Esophagus muscularis mucosa (tissue), 4 donors: ENCODE data around the gene TESK2. TPM values are rescaled to one million over a fixed set of nuclear protein-coding genes. Genes with fewer than 3 reads are reported as not detected.
A peak's percentile ranks its signal among the peaks of the same experiment; 100 is the strongest.

ENCODE experiments used
- DNase-seq: peaks from one replicate; pipeline ENCODE4 v3.0.0-alpha.2; 2017; ENCODE audit errors: extremely low spot score
- H3K27ac ChIP-seq, 4 donors: fragments of 200-600 bp; sonication (generic); replicated peaks in 1 of 4; 1 replicate in 3 of 4; 2 replicates in 1 of 4; pipeline ENCODE4 v1.5.1; 2016 to 2019; ENCODE audit warnings: mild to moderate bottlenecking in 1 of 4
- H3K27me3 ChIP-seq, 4 donors: fragments of 200-600 bp; sonication (generic); one replicate each; pipeline versions ENCODE4 v1.5.1 to v1.6.0; 2016 to 2019
- H3K36me3 ChIP-seq, 4 donors: fragments of 200-600 bp; sonication (generic); one replicate each; pipeline ENCODE4 v1.5.1; 2016 to 2019
- H3K4me1 ChIP-seq, 4 donors: fragments of 200-600 bp; sonication (generic); one replicate each; pipeline ENCODE4 v1.5.1; 2016 to 2019
- H3K4me3 ChIP-seq, 4 donors: fragments of 200-600 bp; sonication (generic); 1 replicate in 2 of 4; 2 replicates in 2 of 4; pipeline ENCODE4 v1.5.1; 2016 to 2019; ENCODE audit warnings: mild to moderate bottlenecking in 4 of 4, moderate library complexity in 1 of 4
- H3K9me3 ChIP-seq, 4 donors: fragments of 200-600 bp; sonication (generic); 1 replicate in 3 of 4; 2 replicates in 1 of 4; pipeline ENCODE4 v1.5.1; 2016 to 2019
- CTCF ChIP-seq, 3 experiments: fragments of 200-600 bp in 2 of 3; fragments of 450-650 bp in 1 of 3; sonication (generic) in 2 of 3; IDR thresholded peaks; one replicate each; pipeline ENCODE4 v1.5.1; 2017 to 2019; ENCODE audit warnings: antibody characterized with exemption in 3 of 3, mild to moderate bottlenecking in 2 of 3, moderate library complexity in 1 of 3
- EP300 ChIP-seq: sonication (generic); formaldehyde crosslinking; IDR thresholded peaks from one replicate; pipeline ENCODE4 v1.6.1; 2017; ENCODE audit warnings: antibody characterized with exemption
- POLR2A ChIP-seq: fragments of 450-650 bp; IDR thresholded peaks from one replicate; pipeline ENCODE4 v1.6.1; 2017; ENCODE audit warnings: antibody characterized with exemption, moderate library complexity, mild to moderate bottlenecking, low read depth
- POLR2AphosphoS5 ChIP-seq, 2 donors: sonication (generic); formaldehyde crosslinking; IDR thresholded peaks; one replicate each; pipeline ENCODE4 v1.6.1; 2017; ENCODE audit warnings: antibody characterized with exemption in 2 of 2
- WGBS: methylation state at CpG from one replicate; pipeline ENCODE4 v1.1.5; 2018; 5-methylcytosine and 5-hydroxymethylcytosine counted together
- intact Hi-C: fragments of 100-400 bp; cut with DNase I; formaldehyde crosslinking; loops from one replicate; pipeline ENCODE4 v1.15.1; 2023
- total RNA-seq, 4 donors: library from RNA; depleted of rRNA; stranded (reverse); fragments of >200 nt; gene quantifications; one replicate each; pipeline versions ENCODE4 v1.1.0 to v1.2.1, GENCODE V29; 2016

The TESK2 gene
- total RNA-seq, 4 donors from 2014 or later, result 3.3 to 6.5 (median 4.8) TPM

- Histone ChIP-seq H3K27ac (no peak overlapping the region), H3K36me3 (peaks cover 19 to 46% (median 43%) of the 10 kb centered on the region in 4 donors), H3K4me3 (no peak overlapping the region), H3K4me1 (peaks cover 33 to 46% (median 44%) of the 10 kb centered on the region in 4 donors), H3K9me3 (no peaks in the 10 kb centered on the region), H3K27me3 (no peaks in the 10 kb centered on the region)
- TF ChIP-seq POLR2AphosphoS5 (IDR thresholded peaks at IDR 0.05), result no peak
- TF ChIP-seq EP300, result no peak
- no peak for TF ChIP-seq CTCF (IDR thresholded peaks at IDR 0.05)
- TF ChIP-seq POLR2A, result no peak
- intact Hi-C loops, result no loop called here
- DNase-seq, result no peak
- 86% methylated on average over 12 of the region's 13 CpGs for WGBS
These were observed 145.9 kb downstream of the TESK2 start for GRCh38 chr1:45345014-45345413.

GRCh38 chr1:45344499-45344898, 146.5 kb downstream of the TESK2 start:
- no peak for TF ChIP-seq EP300
- TF ChIP-seq POLR2A, result no peak
- no peak for TF ChIP-seq CTCF (IDR thresholded peaks at IDR 0.05)
- no peak for TF ChIP-seq POLR2AphosphoS5 (IDR thresholded peaks at IDR 0.05)
- DNase-seq, result no peak
- H3K27ac ChIP-seq, result no peak overlapping the region
- peaks cover 19 to 46% (median 43%) of the 10 kb centered on the region in 4 donors for H3K36me3 ChIP-seq
- WGBS, result 100% methylated on average over 2 of the region's 2 CpGs
- no peak overlapping the region for H3K4me3 ChIP-seq
- peaks cover 32 to 43% (median 41%) of the 10 kb centered on the region in 4 donors for H3K4me1 ChIP-seq
- intact Hi-C loops, result no loop called here
- no peaks in the 10 kb centered on the region for H3K27me3 ChIP-seq
- H3K9me3 ChIP-seq, result no peaks in the 10 kb centered on the region

- peak overlapping the region; percentile 93 to 97 (median 95) for H3K27ac ChIP-seq
These were observed 150.0 kb downstream of the TESK2 start for GRCh38 chr1:45340816-45341466.

GRCh38 chr1:45339789-45340558, 151.0 kb downstream of the TESK2 start, which contains the start of the genes MUTYH and TOE1:
TSS of gene MUTYH (minus strand) at chr1:45340440. CDS start at chr1:45334505, 5,935 bp downstream.
TSS of gene TOE1 (plus strand) at chr1:45340170. CDS start at chr1:45340253, 83 bp downstream.
- peak within 1 kb of the TSS; percentile 74 to 91 (median 82) for H3K4me3 ChIP-seq
- TF ChIP-seq EP300 (no peak), POLR2A (no peak), CTCF (IDR thresholded peaks at IDR 0.05) (peak in 1 of 3 experiments; percentile 7), POLR2AphosphoS5 (IDR thresholded peaks at IDR 0.05) (peak; percentile 73 to 88)
- H3K27me3 ChIP-seq, result no peaks in the 10 kb centered on the region
- intact Hi-C loops, result loop anchor here (5.0 kb wide), 1 partner anchor 38 kb away; no protein-coding TSS in a partner anchor
- H3K27ac ChIP-seq, result peak within 1 kb of the TSS; percentile 93 to 97 (median 95)
- peak; percentile 96 for DNase-seq
- under 1% methylated on average over 35 of the region's 70 CpGs for WGBS
- H3K4me1 ChIP-seq, result peaks cover 21 to 37% (median 29%) of the 10 kb centered on the region in 4 donors
- no peaks in the 10 kb centered on the region for H3K9me3 ChIP-seq
- peaks cover 19 to 35% (median 33%) of the 10 kb centered on the region in 4 donors for H3K36me3 ChIP-seq

More at GRCh38 chr1:45340816-45341466, 150.0 kb downstream of the TESK2 start:
- WGBS, result 21% methylated on average over 6 of the region's 6 CpGs
- DNase-seq, result no peak
- TF ChIP-seq CTCF (IDR thresholded peaks at IDR 0.05), result no peak
- no peak for TF ChIP-seq POLR2A
- TF ChIP-seq POLR2AphosphoS5 (IDR thresholded peaks at IDR 0.05), result no peak
- TF ChIP-seq EP300, result no peak
- H3K4me3 ChIP-seq, result peak overlapping the region; percentile 74 to 91 (median 82)
- H3K9me3 ChIP-seq, result no peaks in the 10 kb centered on the region
- peaks cover 19 to 44% (median 42%) of the 10 kb centered on the region in 4 donors for H3K36me3 ChIP-seq
- intact Hi-C loops, result no loop called here
- peaks cover 21 to 37% (median 29%) of the 10 kb centered on the region in 4 donors for H3K4me1 ChIP-seq
- H3K27me3 ChIP-seq, result no peaks in the 10 kb centered on the region
